GM12874 (cell line): Measurements from ENCODE around the gene CENPP.

ENCODE experiments used
- TF ChIP-seq, protein P1 (sequence below): IDR thresholded peaks from 2 replicates; pipeline ENCODE4 v1.5.1; 2011; ENCODE audit warnings: low read depth, mild to moderate bottlenecking, control low read depth, low read length, moderate library complexity; ENCODE audit not compliant: insufficient read depth

CENPP gene

DNA sequence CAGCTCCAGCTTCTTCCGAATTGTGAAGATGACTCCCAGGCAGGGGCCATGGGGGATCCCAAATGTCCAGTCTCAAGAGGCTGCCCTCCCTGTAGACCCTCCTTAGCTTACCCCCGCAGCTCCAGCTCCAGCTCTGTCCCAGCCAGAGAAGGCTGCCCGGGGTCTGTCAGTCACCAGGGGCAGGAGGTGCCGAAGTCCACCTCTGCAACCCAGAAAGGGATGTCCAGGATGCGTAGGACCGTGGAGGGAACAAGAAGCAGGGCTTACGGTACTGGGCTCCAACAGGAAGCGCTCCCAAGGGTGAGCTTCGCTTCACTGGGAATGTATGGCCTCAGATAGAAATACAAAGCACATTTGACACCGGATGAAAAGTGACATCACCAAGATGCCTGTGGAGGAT, 338.2 kb downstream of the CENPP start:
- TF ChIP-seq, protein P1, sequence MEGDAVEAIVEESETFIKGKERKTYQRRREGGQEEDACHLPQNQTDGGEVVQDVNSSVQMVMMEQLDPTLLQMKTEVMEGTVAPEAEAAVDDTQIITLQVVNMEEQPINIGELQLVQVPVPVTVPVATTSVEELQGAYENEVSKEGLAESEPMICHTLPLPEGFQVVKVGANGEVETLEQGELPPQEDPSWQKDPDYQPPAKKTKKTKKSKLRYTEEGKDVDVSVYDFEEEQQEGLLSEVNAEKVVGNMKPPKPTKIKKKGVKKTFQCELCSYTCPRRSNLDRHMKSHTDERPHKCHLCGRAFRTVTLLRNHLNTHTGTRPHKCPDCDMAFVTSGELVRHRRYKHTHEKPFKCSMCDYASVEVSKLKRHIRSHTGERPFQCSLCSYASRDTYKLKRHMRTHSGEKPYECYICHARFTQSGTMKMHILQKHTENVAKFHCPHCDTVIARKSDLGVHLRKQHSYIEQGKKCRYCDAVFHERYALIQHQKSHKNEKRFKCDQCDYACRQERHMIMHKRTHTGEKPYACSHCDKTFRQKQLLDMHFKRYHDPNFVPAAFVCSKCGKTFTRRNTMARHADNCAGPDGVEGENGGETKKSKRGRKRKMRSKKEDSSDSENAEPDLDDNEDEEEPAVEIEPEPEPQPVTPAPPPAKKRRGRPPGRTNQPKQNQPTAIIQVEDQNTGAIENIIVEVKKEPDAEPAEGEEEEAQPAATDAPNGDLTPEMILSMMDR, result no peak

DNA sequence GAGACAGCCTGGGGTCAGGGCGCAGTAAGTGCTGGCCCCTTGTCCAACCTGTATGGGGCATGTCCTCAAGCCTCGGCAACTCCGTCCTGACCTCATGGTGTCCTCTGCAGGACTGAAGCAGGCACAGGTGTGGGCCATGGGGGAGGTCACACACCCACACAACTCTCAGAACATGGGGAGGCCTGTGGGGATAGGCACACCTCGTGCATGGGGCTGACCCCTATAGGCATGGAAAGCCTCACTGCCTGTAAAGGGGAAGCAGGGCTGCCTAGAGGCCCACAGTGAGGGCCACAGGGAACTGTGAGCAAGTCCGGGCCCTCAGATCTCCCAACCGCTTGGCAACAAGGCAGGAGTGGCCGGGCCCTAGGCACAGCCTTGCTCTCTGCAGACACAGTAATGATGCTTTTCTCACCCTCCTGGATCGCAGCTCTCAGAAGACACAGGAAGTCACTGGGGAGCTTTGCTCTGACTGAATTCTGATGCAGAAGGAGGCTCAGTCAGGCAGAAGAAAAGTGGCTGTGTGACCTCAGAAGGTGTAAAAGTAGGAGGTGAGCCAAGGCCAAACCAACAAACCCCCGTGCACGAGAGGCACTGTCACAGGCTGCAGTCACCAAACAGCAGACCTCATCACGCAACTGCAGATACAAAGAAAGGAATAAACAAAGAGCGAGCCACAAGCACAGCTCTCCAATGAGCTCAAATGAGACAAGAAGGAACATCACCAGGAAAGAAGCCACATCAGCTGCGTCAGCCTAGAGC, 338.8 kb downstream of the CENPP start:
- TF ChIP-seq, protein P1, result no peak

DNA sequence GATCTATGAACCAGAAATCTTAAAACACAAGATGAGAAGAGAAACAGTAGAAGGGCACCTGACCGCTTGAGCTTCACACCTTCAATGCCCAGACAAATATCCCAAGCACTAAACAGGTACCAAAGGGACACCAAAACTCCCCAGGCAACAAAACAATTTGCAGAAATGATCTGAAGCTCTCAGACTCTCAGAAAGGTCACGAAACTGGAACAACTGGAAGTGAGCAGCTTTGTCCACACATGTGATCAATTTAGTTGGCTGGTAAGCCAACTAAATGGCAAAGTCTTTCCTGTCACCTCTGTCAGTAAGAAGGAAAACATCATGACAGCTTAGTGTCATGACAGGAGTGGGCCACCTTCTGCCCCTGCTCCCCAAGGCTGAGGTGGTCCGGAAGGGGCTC, 340.1 kb downstream of the CENPP start:
- TF ChIP-seq, protein P1, result no peak

DNA sequence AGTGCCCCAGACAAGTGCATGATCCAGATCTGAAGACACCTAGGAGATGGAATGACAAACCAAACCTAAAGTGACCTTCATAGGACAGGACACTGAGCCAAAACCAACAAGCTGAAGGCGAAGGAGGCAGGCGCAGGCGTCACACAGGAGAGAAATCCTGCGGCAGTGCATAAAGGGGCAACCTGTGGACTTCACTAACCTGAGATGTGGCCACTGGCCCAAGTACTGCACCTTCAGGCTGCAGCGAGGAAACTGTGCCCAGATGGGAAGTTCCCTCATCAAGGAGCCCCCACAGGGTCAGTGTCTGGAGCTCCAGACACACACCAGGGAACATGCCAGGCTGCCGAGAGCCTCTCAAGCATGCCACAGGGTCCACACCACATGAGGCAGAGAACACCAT, 340.5 kb downstream of the CENPP start:
- TF ChIP-seq, protein P1, result no peak

DNA sequence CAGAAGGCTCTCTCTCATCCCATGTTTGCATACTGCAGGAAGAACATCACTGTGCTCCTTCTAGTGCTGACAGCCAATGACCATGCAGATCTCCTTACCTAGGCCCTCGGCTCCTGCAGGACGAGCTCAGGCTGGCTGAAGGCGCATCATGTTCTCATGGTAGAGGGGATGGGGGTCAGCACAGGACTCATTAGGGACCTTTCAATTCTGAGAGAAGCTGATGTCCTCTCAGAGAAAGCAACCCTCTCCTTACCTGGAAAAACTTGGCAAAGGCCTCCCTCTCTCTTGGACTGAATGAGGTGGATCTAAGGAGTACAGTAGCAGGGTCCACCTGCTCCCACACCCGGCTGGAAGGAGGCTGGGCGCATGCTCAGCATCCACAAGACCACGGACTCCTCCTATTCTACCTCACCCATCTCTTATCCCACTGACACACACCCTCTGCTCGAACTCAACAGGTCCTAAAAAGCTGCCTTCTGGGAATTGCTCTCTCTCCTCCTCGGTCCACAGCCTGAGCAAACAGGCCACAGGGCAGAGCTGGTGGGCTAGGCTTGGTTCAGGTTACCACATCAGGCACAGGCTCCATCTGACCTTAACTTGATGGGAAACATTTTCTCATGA, 341.3 kb downstream of the CENPP start:
- TF ChIP-seq, protein P1, result no peak

DNA sequence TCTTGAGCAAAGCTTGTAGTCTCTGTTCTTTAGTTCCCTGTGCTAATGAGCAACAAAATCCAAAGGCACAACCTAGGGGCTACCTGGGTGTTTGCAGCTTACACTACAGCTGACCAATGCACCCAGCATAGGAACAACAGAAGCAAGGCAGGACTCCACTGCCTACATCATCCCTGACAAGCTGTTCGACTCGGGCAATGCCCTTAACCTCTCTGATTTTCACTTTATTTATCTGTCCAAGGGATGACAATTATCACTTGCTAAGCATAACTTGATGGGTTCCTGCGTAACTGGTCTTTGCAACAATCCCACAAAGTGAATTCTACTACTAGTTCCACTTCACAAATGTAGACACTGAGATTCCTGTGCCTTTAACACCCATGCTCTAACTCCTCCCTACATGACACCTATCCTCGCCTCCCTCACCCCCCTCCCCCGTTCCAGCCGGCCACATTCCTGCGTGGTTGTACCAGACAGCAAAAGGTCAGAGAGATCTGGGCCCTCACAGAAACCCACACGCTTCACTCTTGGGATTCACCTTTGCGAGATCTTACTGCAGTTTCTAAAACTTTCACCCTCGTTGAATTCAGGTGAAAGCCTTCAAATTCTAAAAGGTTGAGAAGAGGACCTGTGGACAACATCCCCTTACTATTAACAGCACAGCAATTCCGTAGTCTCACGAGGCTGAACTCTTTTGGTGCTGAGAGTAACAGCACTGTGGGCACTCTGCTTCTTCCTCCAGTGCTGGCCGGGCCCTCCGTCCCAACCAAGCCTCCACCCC, 343.2 kb downstream of the CENPP start:
- TF ChIP-seq, protein P1, result no peak

DNA sequence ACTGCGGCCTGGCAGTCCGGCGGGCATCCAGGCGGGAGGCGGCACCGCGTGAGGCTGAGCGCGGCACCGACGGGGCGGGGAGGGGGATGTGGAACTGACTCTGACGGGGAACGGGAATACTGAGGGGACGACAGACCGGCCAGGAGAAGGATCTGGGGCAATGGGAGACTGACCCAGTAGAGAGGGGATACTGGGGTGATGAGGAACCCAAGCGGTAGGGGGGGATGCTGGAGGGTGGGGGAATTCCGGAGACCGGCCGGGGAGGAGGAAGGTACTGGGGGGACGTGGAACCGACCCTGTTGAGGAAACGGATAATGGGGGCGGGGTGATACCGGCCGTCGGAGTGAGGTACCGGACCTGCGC, 343.8 kb downstream of the CENPP start:
- TF ChIP-seq, protein P1, result no peak
